HG03159 (cell line): ENCODE measurements around the gene NR2C2.
"Not testable (repeated sequence)": the region's sequence is repeated elsewhere in the genome, so short reads cannot be mapped to it uniquely, and the experiment has no call there.

ENCODE experiments used
- ATAC-seq: cut with Tn5 transposase; IDR thresholded peaks from one replicate; pipeline ENCODE4 v1.9.1; 2021; ENCODE audit warnings: mild to moderate bottlenecking, moderate library complexity; ENCODE audit not compliant: unreplicated experiment

Gene NR2C2

GRCh38 chr3:14957153-14957552 is 9.8 kb downstream of the NR2C2 start:
- no peak for ATAC-seq

- no peak for ATAC-seq
Observed at GRCh38 chr3:14957925-14958324, 10.5 kb downstream of the NR2C2 start.

- no peak for ATAC-seq
Observed at GRCh38 chr3:14959359-14959943, 12.1 kb downstream of the NR2C2 start.

- ATAC-seq, result no peak
Observed at GRCh38 chr3:14962762-14963161, 15.4 kb downstream of the NR2C2 start.

GRCh38 chr3:14967285-14967684 is 19.9 kb downstream of the NR2C2 start:
- ATAC-seq, result no peak

- no peak for ATAC-seq
Observed at GRCh38 chr3:14969671-14970070, 22.3 kb downstream of the NR2C2 start.

- no peak for ATAC-seq
Observed at GRCh38 chr3:14976317-14976716, 28.9 kb downstream of the NR2C2 start.

GRCh38 chr3:14980689-14981088 is 33.3 kb downstream of the NR2C2 start:
- ATAC-seq, result peak; percentile 68

- ATAC-seq, result no peak
Observed at GRCh38 chr3:14984581-14985113, 37.3 kb downstream of the NR2C2 start.

GRCh38 chr3:14988988-14989394 is 41.6 kb downstream of the NR2C2 start:
- ATAC-seq, result peak; percentile 100

GRCh38 chr3:14989943-14990779 is 42.8 kb downstream of the NR2C2 start:
- ATAC-seq, result no peak

GRCh38 chr3:14990780-14991148 is 43.4 kb downstream of the NR2C2 start:
- no peak for ATAC-seq

- no peak for ATAC-seq
Observed at GRCh38 chr3:14991151-14991742, 43.9 kb downstream of the NR2C2 start.

GRCh38 chr3:14991818-14992612 is 44.6 kb downstream of the NR2C2 start:
- no peak for ATAC-seq

- ATAC-seq, result no peak
Observed at GRCh38 chr3:14997941-14998340, 50.6 kb downstream of the NR2C2 start.

- not testable (repeated sequence) for ATAC-seq
Observed at GRCh38 chr3:14999182-14999581, 51.8 kb downstream of the NR2C2 start.

- ATAC-seq, result no peak
Observed at GRCh38 chr3:15007681-15008141, 60.3 kb downstream of the NR2C2 start.

- ATAC-seq, result no peak
Observed at GRCh38 chr3:15009167-15009566, 61.8 kb downstream of the NR2C2 start.

- no peak for ATAC-seq
Observed at GRCh38 chr3:15010664-15011063, 63.3 kb downstream of the NR2C2 start.

GRCh38 chr3:15011174-15011573 is 63.8 kb downstream of the NR2C2 start:
- no peak for ATAC-seq
